Stimulated activated CD4-positive, alpha-beta T cell treated with anti-CD3 and anti-CD28 coated beads, Interleukin-2, amount 100 ng/mL, for 24 hours (primary cell): ENCODE data around the gene ARHGAP45.

Source experiments
- DNase-seq, 2 donors: peaks; one replicate each; pipeline ENCODE4 v3.0.0-alpha.2; 2020

Gene ARHGAP45

DNA sequence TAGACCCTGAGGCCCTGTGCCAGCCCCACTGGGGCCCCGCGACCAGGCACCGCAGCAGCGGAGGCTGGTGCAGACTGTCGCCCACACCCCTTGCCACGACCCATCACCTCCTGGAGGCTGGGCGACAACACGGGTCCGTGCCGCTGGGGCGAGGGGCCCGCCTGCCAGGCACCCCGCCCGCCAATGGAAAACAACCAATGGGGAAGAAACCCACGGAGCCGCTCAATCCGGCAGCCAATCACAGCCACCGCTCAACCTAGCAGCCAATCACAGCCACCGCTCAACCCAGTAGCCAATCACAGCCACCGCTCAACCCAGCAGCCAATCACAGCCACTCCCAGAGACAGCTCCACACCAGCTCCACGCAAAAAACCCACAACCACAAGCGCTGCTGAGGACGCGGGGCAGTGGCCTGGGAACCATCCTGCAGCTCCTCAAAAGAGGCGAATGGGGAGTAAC, 66.5 kb downstream of the ARHGAP45 start:
- peak; percentile 78 to 79 for DNase-seq

DNA sequence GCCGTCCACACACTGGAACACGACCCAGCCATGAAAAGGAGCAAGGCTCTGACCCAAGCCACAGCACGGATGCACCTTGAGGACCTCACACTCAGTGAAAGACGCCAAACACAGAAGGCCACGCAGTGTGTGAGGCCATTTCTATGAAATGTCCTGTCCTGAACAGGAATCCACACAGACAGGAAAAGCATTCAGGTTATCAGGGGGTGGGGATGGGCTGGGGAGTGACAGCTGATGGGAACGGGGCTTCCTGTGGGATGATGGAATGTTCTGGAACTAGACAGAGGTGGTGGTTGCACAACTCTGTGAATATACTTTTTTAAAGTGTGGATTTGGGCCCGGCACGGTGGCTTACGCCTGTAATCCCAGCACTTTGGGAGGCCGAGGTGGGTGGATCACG, 67.5 kb downstream of the ARHGAP45 start:
- no peak for DNase-seq

DNA sequence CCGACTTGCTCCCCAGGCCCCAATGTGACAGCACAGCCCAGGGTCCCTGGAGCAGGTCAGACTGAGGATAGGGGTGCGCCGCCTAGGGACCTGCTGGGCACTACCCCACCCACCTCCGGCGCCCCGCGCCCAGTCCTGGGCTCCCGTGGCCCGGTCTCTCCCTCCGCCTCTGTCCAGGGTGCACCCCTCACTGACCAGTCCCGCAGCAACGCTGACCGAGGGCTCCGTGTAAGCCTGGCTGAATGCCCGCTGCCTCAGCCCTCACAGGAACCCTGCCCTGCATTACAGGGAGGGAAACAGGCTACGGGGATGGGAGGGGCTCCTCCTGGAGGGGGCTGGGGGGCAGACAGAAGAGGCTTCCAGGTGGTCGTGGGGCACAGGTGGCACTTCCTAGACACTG, 68.5 kb downstream of the ARHGAP45 start:
- DNase-seq, result no peak

DNA sequence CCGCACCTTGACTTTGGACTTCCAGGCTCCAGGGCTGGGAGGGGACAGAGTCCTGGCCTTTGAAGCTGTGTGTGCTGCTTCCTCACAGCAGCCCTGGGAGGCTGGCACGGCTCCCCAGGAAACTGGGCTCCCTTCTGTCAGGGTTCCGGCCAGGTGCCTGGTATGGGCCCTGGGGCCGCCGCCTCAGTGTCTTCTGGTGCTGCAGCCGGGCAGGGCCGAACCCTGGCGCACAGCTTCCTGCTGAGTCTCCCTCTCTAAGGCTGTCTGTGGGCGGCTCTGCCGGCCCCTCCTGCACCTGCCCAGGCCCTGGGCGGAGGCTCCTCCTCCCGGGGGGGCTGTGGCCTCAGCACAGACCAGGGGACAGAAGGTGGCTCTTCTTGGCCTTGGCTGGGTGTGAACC, 69.2 kb downstream of the ARHGAP45 start:
- no peak for DNase-seq
